Neutrophil (primary cell): ENCODE data around the gene ZNF804A.

Experiments used
- H3K27ac ChIP-seq: fragments of 200-600 bp; sonication (generic); 2 replicates; pipeline ENCODE4 v1.5.1; 2016; ENCODE audit warnings: mild to moderate bottlenecking, moderate library complexity
- H3K27me3 ChIP-seq: fragments of 200-600 bp; sonication (generic); 2 replicates; pipeline ENCODE4 v1.6.0; 2016; ENCODE audit warnings: mild to moderate bottlenecking
- H3K36me3 ChIP-seq: fragments of 200-600 bp; sonication (generic); 2 replicates; pipeline ENCODE4 v1.5.1; 2017
- H3K4me1 ChIP-seq, 2 experiments: fragments of 200-600 bp in 1 of 2; sonication (generic) in 1 of 2; 1 replicate in 1 of 2; 2 replicates in 1 of 2; pipeline versions ENCODE4 v1.5.1 to v1.6.1; 2013 to 2016; ENCODE audit warnings: low read depth in 1 of 2, low read length in 1 of 2, mild to moderate bottlenecking in 1 of 2, moderate library complexity in 1 of 2; ENCODE audit not compliant: control insufficient read depth in 1 of 2, insufficient read depth in 1 of 2
- H3K4me3 ChIP-seq, 2 experiments: fragments of 200-600 bp in 1 of 2; sonication (generic) in 1 of 2; 1 replicate in 1 of 2; 2 replicates in 1 of 2; pipeline ENCODE4 v1.5.1; 2013 to 2016; ENCODE audit warnings: low read depth in 1 of 2, low read length in 1 of 2, mild to moderate bottlenecking in 1 of 2, moderate library complexity in 1 of 2
- H3K9me3 ChIP-seq: fragments of 200-600 bp; sonication (generic); 2 replicates; pipeline ENCODE4 v1.5.1; 2016
- CTCF ChIP-seq: fragments of 200-600 bp; sonication (generic); IDR thresholded peaks from 2 replicates; pipeline ENCODE4 v1.5.1; 2016; ENCODE audit warnings: antibody characterized with exemption

The ZNF804A gene

DNA sequence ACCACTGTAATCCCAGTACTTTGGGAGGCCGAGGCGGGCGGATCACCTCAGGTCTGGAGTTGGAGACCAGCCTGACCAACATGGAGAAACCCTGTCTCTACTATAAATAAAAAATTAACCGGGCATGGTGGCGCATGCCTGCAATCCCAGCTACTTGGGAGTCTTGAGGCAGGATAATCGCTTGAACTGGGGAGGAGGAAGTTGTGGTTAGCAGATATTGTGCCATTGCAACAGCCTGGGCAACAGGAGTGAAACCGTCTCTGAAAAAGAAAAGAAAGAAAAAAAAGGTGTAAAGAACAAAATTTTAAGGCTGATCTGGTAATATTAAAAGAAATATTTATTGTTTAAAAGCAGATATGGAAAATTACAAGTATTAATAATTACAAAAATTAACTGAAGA lies 29.7 kb downstream of the ZNF804A start:
- no peak for TF ChIP-seq CTCF
- Histone ChIP-seq H3K36me3 (no peaks in the 10 kb centered on the region), H3K4me1 (peaks cover 0 to 12% of the 10 kb centered on the region in 2 experiments), H3K4me3 (no peak overlapping the region), H3K9me3 (no peaks in the 10 kb centered on the region), H3K27me3 (no peaks in the 10 kb centered on the region), H3K27ac (peak overlapping the region; percentile 22)

- H3K4me1 ChIP-seq = peaks cover 0 to 4% of the 10 kb centered on the region in 2 experiments
- H3K27ac ChIP-seq = no peak overlapping the region
- no peaks in the 10 kb centered on the region for H3K9me3 ChIP-seq
- TF ChIP-seq CTCF = no peak
- H3K27me3 ChIP-seq = no peaks in the 10 kb centered on the region
- no peak overlapping the region for H3K4me3 ChIP-seq
- no peaks in the 10 kb centered on the region for H3K36me3 ChIP-seq
Observed at GRCh38 chr2:184633726-184634125, 35.4 kb downstream of the ZNF804A start.

GRCh38 chr2:184637781-184638180 lies 39.5 kb downstream of the ZNF804A start:
- TF ChIP-seq CTCF = no peak
- no peak overlapping the region for H3K4me3 ChIP-seq

DNA sequence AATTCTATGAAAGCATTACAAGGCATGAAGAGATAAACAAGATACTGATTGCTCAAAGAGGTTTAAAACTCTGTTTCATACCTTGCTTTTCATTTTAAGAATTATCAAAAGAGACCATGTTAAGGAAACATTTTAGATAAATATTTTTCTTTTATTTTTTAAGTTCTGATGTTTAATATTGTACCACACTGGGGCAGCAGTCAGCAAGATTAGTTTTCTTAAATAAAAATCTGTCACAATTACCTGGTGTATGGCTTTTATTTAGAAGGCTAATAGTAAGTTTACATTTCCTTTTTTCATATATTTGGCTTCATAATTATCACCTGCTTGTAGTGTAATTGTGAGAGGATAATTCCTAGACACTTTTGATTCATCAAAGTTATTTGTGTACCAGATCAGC lies 46.4 kb downstream of the ZNF804A start:
- Histone ChIP-seq H3K27ac (no peak overlapping the region), H3K4me3 (no peak overlapping the region), H3K27me3 (no peaks in the 10 kb centered on the region), H3K9me3 (no peaks in the 10 kb centered on the region), H3K4me1 (no peaks in the 10 kb centered on the region), H3K36me3 (no peaks in the 10 kb centered on the region)
- TF ChIP-seq CTCF = no peak

More at GRCh38 chr2:184637781-184638180, 39.5 kb downstream of the ZNF804A start:
- H3K9me3 ChIP-seq = no peaks in the 10 kb centered on the region
- no peaks in the 10 kb centered on the region for H3K27me3 ChIP-seq
- H3K36me3 ChIP-seq = no peaks in the 10 kb centered on the region
- peaks cover 0 to 4% of the 10 kb centered on the region in 2 experiments for H3K4me1 ChIP-seq
- H3K27ac ChIP-seq = no peak overlapping the region

DNA sequence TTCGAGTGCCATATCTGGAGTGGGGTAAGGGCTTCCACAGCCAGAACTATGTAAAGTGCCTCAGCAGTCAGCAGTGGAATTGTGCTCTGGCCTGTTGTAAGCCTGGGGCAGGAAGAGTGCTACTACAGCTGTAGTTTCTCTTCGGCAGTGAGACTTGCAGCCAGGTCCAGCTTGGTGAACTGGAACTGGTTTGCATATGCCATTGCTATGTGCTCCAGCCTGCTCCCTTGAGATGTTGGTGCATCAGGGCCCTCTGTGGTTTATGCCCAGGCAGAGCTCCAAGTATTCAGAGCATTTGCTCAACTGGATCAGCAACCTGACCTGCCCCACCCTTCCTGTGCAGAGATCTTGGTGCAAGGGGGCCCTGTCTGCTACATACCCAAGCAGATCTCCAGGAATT lies 47.8 kb downstream of the ZNF804A start:
- Histone ChIP-seq H3K4me1 (no peaks in the 10 kb centered on the region), H3K27ac (no peak overlapping the region), H3K27me3 (no peaks in the 10 kb centered on the region), H3K9me3 (no peaks in the 10 kb centered on the region), H3K36me3 (no peaks in the 10 kb centered on the region), H3K4me3 (no peak overlapping the region)
- no peak for TF ChIP-seq CTCF

- Histone ChIP-seq H3K27me3 (no peaks in the 10 kb centered on the region), H3K4me1 (no peaks in the 10 kb centered on the region), H3K36me3 (no peaks in the 10 kb centered on the region), H3K4me3 (no peak overlapping the region), H3K27ac (no peak overlapping the region), H3K9me3 (no peaks in the 10 kb centered on the region)
- TF ChIP-seq CTCF = no peak
Observed at GRCh38 chr2:184646593-184646992, 48.3 kb downstream of the ZNF804A start.
